HG03460 (cell line): ENCODE data around the gene YEATS2.
"Not testable (repeated sequence)": the region's sequence is repeated elsewhere in the genome, so short reads cannot be mapped to it uniquely, and the experiment has no call there.

ENCODE experiments used
- ATAC-seq: cut with Tn5 transposase; IDR thresholded peaks from one replicate; pipeline ENCODE4 v1.9.1; 2021; ENCODE audit not compliant: unreplicated experiment

YEATS2 gene

GRCh38 chr3:183711516-183711915, 13.9 kb downstream of the YEATS2 start:
- ATAC-seq: no peak

DNA sequence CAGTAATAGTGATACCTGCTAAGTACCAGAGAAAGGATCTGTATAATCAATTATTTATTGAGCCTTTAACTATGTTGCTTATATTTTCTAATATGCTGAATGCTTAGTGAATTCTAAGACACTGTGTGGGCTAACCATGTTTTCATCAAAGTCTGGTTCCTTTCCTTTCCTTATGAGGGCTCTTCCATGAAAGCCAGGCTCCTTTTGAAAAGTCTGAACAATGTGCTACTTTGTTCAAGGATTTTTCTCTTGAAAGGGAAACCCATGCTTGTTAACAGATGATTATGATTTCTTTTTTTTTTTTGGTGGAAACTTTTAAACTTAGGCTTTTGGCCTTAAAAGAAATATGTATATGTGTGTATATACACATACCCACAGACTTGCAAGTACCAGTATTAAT, 17.0 kb downstream of the YEATS2 start:
- no peak for ATAC-seq

- no peak for ATAC-seq
Measured at GRCh38 chr3:183718012-183718411, 20.4 kb downstream of the YEATS2 start.

DNA sequence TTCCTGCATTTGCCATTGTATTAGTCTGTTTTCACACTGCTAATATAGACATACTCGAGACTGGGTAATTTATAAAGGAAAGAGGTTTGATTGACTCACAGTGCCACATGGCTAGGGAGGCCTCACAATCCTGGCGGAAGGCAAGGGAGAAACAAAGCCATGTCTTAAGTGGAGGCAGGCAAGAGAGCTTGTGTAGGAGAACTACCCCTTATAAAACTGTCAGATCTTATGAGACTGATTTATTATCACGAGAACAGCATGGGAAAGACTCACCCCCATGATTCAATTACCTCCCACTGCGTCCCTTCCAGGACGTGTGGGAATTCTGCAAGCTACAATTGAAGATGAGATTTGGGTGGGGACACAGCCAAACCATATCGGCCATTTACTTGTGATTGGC, 27.8 kb downstream of the YEATS2 start:
- ATAC-seq: no peak

DNA sequence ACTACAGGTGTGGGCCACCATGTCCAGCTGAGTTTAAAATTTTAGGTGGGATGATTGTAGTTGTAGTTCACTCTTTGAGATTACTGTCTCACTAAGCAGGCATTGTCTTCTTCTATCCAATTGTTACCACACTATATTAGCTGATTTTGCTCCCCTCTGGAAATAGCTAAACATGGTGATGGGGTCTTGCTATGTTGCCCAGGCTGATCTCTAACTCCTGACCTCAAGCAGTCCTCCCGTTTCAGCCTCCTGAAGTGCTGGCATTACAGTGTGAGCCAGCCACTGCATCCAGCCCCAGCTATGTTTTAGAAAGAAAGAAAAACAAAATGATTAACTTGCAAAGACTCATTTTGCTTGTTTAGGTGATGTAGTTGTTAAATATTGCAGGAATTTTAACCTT, 30.6 kb downstream of the YEATS2 start:
- ATAC-seq: no peak

- no peak for ATAC-seq
Measured at GRCh38 chr3:183730361-183730760, 32.8 kb downstream of the YEATS2 start.

DNA sequence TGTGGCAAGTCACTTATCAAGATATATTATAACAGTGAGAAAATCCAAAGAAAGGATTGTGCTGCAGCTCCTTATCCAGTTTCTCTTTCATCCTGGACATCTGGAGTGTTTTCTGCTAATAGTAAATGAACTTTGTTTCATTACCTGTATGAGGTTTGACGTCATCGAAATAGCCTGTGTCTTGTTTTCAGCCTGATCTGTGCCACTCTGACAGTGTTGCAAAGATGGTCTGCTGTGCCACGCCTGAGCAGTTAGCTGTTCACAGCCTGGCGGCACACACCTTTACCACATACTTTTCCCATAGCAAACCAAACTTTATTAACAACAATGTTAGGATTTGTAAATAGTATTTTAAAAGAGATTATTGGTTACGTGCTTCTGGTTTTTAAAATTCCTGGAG, 34.0 kb downstream of the YEATS2 start:
- no peak for ATAC-seq

GRCh38 chr3:183733553-183733952, 36.0 kb downstream of the YEATS2 start:
- ATAC-seq: no peak

DNA sequence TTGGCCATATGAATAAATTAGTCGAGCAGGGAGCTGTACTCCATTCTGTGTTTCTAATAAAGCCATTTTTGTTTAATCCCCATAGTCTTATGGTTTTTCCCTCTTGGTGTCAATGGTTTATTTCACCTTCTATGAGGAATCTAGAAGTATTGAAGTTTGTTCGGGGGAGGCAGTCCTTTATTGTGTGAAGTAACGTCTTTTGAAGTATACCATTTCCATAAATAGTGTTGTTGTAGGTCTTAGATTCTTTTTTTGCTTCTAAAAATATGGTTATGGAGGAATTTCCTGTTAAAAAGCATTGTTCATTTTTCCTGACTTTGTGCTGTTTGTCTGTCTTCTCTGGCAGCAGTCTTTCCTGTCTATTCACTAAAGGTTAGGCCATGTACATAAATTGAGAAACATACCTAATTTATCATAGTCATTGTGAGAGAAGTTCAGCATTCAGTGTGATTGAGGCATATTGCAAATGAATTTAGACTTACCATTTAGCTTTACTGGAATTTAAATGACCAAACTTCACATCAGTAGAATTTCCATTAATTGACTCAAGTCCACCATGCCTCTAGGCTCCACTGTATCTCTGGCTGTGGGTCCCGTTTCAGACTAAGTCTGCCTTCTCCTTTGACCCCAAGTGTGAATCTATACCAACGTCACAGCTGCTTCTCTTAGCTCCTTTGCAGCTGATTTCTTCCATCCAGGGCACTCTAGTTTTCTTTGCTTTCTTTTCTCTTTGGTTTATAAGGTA, 37.3 kb downstream of the YEATS2 start:
- ATAC-seq: no peak

DNA sequence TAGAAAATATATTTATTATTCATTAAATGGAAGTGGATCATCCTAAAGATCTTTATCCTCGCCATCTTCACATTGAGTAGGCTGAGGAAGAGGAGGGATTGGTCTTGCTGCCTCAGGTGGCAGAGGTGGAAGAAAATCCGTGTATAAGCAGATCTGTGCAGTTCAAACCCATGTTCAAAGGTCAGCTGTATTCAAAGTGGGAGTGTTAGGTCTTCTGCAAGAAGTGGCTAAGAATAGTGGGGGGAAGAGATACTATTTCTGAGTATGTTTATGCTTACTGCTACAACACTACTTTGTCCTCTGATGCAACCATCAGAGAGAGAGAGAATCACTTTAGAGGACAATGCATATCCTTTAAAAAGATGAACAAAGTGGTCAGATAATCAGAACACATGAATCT, 39.5 kb downstream of the YEATS2 start:
- ATAC-seq: no peak

DNA sequence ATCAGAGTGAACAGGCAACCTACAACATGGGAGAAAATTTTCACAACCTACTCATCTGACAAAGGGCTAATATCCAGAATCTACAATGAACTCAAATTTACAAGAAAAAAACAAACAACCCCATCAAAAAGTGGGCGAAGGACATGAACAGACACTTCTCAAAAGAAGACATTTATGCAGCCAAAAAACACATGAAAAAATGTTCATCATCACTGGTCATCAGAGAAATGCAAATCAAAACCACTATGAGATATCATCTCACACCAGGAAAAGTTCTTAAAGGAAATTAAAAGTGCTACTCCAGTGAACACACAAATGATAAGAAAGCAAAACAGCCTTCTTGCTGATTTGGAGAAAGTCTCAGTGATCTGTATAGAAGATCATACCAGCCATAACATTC, 42.6 kb downstream of the YEATS2 start:
- not testable (repeated sequence) for ATAC-seq

GRCh38 chr3:183743231-183743630, 45.6 kb downstream of the YEATS2 start:
- ATAC-seq: no peak

GRCh38 chr3:183745300-183746098, 47.9 kb downstream of the YEATS2 start:
- ATAC-seq: no peak

- no peak for ATAC-seq
Measured at GRCh38 chr3:183754052-183754451, 56.5 kb downstream of the YEATS2 start.

DNA sequence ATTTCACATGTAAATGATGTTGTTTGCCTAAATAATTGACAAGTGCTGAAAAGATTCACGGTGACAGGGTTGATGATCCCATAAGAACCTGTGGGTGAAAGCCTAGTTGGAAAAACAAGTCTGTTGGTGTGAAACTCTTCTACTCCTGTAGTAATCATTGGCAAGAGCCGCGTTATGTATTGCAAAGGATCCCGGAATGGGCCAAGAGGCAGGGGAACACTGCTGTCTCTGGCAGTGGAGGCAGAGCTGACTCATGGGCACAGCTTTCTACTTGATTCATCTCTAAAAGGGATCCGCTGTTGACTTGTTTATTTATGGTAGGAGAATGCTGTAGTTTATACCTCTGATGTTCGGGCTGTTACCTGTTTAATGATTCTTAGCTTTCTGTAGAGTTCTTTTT, 64.7 kb downstream of the YEATS2 start:
- no peak for ATAC-seq

DNA sequence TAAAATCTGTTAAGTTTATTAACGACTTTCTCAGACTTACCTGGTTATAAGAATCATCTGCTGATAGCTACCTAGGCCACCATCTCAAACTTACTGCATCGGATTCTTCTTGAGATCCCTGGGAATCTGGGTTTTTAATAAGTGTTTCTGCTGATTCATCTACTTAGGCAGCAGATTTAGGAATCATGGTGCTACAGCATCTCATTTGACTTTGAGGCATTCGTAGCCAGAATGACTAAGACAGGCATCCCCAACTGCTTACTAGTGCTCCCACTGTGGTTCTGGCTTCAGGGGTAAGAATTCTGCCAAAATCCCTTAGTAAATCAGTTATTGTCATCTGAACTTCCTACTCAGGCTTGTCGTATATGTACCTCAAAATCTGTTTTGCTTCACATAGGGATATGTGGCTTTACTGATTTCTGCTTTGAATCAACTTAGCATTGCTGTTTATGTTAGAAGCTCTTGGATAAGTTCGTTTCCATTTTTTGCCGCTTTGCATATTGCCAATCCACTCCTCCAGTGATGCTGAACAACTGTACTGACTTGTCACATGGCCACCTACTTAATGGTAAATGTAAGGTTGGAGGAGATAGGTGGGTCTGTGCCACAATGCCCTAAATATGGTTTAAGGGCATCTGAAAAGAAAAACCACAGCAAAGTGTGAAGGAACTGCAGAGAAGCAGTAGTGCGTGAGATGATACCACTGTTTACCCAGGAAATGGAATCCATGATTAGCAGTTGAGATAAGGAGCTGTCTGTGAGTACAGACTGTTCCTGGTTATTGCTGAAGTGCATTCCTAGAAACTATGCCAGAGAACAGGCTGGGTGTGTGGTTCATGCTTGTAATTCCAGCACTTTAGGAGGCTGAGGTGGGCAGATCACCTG, 67.5 kb downstream of the YEATS2 start:
- ATAC-seq: no peak

DNA sequence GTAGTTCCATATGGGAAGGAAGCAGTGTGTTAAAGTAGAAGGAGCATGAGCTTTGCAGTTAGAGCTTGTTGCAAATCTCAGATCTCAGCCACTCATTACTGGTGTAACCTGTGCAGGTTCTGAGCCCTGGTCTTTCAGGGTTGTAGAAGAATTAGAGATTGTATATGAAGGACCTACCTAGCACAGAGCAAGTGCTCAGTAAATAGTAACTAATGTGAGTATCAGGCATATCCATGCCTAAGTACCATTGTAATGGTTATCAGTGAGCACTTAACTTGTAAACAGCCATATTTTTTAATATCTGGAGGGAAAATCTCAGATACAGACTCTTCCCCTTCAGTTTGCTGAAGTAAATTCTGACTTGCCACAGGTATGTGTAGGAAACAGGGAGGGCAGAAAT, 68.5 kb downstream of the YEATS2 start:
- ATAC-seq: no peak

GRCh38 chr3:183766745-183767606, 69.4 kb downstream of the YEATS2 start:
- peak; percentile 68 for ATAC-seq

DNA sequence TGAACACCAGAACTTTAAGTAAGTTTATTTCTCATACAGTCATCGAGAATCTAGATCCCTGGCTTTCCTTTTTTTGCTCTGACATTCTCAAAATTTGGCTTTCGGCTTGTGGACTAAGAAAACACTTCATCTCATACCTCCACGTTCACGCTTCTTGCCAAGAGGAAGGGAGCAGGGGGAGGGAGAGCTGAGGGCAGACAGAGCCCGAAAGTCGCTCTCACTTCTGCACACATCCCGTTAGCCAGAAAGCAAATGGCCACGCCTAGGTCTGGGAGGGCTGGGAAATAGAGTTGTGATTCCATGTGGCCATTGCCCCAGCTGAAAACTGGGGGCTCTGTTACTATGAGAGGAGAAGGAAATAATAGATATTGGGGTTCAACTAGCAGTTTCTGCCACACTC, 70.5 kb downstream of the YEATS2 start:
- no peak for ATAC-seq

DNA sequence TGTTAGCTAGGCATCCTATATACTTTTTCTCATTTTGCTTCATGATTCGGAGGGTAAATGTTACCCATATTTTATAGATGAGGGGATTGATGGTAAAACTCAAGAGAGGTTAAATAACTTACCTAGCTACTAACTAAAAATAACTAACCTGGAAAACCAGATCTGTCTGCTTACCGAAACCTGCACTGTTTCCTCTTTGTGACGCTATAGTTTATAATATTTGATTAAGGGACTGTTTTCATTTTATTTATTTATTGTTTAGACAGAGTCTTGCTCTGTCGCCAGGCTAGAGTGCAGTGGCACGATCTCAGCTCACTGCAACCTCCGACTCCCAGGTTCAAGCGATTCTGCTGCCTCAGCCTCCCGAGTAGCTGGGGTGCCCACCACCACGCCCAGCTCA, 71.9 kb downstream of the YEATS2 start:
- ATAC-seq: no peak

- no peak for ATAC-seq
Measured at GRCh38 chr3:183774631-183775030, 77.0 kb downstream of the YEATS2 start.
